SK-N-MC (cell line): ENCODE data around the gene PIGQ.

Experiments
- EZH2 ChIP-seq: fragments of 200-600 bp; sonication (generic); IDR thresholded peaks from one replicate; pipeline ENCODE4 v1.6.1; 2017; ENCODE audit warnings: antibody characterized with exemption
- POLR2AphosphoS5 ChIP-seq: IDR thresholded peaks from 2 replicates; pipeline ENCODE4 v1.6.1; 2012; ENCODE audit warnings: mild to moderate bottlenecking, low read depth, low read length, borderline replicate concordance

- TF ChIP-seq EZH2: no peak
- no peak for TF ChIP-seq POLR2AphosphoS5
Observed at GRCh38 chr16:530111-530817, 39.5 kb upstream of the PIGQ start.
